Measurements from ENCODE around the gene GTF2H4.

DNA sequence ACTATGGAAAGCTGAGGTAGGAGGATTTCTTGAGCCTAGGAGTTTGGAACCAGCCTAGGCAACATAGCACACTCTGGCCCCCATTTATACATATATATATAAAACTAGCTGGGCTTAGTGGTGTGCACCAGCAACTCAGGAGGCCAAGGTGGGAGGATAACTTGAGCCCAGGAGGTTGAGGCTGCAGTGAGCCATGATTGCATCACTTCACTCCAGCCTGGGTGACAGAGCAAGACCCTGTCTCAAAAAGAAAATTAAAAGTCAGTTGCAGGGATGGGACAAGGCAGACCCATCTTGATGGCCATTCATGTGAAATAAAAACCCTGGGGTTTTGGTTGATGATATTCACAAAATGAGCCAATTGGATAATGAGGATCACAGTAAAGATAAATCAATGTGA, 6.6 kb upstream of the GTF2H4 start:
- TF ChIP-seq, protein P1, sequence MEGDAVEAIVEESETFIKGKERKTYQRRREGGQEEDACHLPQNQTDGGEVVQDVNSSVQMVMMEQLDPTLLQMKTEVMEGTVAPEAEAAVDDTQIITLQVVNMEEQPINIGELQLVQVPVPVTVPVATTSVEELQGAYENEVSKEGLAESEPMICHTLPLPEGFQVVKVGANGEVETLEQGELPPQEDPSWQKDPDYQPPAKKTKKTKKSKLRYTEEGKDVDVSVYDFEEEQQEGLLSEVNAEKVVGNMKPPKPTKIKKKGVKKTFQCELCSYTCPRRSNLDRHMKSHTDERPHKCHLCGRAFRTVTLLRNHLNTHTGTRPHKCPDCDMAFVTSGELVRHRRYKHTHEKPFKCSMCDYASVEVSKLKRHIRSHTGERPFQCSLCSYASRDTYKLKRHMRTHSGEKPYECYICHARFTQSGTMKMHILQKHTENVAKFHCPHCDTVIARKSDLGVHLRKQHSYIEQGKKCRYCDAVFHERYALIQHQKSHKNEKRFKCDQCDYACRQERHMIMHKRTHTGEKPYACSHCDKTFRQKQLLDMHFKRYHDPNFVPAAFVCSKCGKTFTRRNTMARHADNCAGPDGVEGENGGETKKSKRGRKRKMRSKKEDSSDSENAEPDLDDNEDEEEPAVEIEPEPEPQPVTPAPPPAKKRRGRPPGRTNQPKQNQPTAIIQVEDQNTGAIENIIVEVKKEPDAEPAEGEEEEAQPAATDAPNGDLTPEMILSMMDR (conservative IDR thresholded peaks at IDR 0.05 in 1 of 2, IDR thresholded peaks at IDR 0.05 in 1 of 2; ENCODE audit: low read depth in 1 of 2, low read length in 2 of 2) = no peak
- TF ChIP-seq EZH2 (IDR thresholded peaks at IDR 0.05; ENCODE audit: low read length, missing control alignments) = no peak

Data from fibroblast of lung (primary cell).